CMK (cell line): ENCODE data around the gene PDE9A.

Source experiments
- DNase-seq: peaks from one replicate; pipeline ENCODE4 v3.0.0-alpha.2; 2010; ENCODE audit warnings: low read depth

PDE9A gene

DNA sequence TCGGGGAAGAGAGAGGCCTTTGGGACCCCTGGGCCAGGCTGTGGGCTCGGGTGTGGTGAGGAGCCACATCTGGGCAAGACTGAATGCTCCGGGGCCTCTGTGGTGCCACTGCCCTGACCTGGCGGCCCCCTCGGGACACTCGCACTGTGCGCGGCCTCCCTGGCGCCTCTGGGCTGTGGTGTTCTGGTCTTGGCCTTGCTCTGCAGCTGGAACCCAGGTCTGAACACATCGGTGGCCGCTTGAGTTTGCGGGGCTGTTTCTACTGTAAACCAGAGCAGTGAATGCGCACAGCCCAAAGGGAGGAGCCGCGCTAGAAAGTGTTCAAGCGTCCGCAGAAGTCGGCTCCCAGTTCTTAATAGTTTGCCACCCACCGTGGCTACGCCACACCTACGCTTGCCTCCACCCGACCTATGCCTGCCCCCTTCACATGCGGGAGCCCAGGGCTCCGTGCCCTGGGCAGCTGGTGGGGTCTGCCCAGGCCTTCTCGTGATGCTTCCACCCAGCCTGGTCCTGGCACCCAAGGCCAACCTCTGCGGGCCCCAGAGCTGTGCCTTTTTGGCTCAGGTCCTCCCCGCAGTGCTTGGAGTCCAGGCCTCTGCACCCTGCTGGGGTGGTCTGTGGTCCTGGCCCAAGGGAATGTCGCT, 4.4 kb downstream of the PDE9A start:
- no peak for DNase-seq

DNA sequence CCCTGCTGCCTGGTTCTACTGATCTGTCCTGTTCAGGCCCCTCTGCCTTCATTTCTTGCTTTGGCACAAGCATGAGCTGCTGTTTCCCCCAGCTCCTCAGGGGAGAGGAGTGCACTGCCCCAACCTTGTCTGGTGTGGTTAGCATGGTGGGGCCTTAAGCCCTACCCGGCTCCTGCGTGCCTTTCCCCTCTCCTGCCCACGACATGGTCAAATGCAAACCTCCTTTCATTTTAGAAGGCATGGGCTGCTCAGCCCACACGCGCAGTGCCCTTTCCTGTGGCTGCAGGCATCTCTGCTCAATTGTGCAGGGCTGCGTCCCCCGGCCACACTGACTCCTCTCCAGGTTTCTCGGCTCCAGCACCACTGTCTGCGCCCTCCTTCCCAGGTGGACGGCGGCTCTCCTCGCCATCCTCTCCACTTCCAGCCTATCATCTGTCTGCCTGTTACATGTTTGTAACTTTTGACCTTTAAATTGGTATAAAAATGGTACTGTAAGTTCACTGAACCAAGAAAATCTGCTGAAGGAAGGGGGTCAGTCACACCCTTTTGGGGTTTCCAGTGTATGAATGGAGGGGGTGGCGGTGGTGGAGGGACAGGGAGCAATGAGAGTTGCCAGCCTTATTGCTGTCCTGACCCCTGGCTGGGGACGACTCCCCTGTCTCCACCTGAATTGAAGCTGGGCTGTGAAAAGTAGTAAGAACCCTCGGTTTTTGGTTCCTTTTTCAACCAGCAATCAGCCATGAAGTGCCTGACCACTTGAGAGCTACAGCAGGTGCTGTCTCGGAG, 5.1 kb downstream of the PDE9A start:
- no peak for DNase-seq

- DNase-seq, result no peak
Observed at GRCh38 chr21:42659416-42660117, 6.1 kb downstream of the PDE9A start.

DNA sequence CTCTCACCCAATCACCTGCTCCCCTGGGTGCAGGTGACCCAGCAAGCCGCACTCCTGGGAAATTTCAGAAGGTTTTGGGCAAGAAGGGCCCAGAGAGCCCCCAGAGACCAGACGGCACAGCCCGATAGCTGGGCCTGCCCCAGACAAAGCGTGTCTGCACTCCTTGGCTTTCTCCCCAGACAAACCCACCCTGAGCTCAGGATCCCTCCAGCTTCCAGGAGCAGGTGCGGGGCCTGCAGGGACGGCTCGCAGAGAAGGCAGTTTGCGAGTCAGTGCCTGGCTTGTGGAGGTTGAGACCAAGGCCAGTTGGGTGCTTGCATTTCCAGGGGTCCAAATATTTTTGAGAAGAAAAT, 6.7 kb downstream of the PDE9A start:
- no peak for DNase-seq

DNA sequence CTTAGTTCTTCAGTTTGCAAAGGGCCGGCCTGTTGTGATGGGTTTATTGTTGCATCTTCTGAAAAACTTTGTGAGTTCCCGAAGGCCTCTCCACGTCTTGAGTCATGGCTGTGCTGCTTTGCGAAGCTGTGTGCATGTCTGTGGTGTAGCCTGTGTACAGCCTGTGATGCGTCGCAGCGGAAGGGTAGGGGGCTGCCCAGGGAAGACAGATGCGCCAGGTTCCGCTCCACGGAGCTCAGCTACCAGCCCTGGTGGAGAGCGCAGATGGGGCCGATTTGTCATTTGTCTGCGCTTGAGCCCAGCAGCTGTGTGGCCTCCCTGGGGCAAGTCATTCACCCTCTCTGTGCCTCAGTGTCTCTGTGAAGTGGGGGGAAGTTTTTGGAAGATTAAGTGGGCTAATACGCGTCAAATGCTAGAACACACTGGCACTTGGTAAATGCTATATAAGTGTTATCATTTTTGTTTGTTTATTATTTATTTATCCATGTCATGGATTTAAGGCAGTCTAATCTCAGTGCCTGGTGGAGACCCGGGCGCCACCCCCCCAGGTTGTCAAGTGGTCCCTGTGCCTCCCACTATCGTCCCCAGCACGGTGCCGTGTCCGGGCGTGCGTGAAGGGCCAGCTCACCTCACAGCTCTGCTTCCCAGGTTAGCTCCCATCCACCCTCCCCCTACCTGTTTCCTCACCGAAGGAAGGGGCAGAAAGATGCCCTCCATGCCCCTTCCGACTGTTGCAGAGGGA, 8.4 kb downstream of the PDE9A start:
- DNase-seq, result no peak

DNA sequence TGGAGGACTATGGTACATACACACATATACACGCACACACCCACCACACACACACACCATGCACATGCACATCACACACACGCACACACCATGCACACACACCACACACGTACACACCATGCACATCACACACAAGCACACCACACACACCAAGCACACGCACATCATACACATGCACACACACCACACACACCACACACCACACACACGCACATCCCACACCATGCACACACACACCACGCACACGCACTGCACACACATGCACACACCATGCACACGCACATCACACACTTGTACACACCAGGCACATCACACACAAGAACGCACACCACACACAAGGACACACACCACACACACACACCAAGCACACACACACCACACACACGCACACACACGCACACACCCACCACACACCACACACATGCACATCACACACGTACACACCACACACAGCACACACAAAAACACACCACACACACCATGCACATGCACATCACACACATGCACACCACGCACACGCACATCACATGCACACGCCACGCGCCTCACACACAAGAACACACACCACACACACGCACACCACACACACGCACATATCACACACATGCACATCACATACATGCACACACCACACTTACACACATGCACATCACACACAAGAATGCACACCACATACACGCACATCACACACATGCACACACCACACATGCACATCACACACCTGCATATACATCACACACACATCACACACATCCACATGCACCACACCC, 9.2 kb downstream of the PDE9A start:
- no peak for DNase-seq

DNA sequence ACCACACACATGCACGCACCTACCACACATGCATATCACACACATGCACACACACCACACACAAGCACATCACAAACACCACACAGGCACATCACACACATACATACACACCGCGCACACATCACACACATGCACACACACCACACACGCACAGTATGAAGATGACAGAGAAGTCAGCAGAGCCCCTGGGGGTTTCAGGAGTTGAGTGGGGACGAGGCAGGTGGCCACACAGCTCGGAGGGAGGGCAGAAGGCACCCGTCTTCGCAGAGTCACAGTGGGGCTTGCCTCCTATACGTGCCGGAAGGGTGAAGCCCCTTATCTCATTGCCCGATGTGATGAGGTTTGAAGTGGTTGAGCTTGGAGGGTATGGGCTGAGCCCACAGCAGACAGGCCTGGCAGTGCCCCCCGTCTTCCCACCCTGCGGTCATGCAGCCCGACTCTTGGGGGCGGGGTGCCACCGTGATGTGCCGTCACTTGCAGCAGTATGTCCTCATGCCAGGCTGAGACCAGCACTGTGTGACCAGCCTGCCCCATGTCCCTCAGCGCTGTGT, 9.9 kb downstream of the PDE9A start:
- no peak for DNase-seq

DNA sequence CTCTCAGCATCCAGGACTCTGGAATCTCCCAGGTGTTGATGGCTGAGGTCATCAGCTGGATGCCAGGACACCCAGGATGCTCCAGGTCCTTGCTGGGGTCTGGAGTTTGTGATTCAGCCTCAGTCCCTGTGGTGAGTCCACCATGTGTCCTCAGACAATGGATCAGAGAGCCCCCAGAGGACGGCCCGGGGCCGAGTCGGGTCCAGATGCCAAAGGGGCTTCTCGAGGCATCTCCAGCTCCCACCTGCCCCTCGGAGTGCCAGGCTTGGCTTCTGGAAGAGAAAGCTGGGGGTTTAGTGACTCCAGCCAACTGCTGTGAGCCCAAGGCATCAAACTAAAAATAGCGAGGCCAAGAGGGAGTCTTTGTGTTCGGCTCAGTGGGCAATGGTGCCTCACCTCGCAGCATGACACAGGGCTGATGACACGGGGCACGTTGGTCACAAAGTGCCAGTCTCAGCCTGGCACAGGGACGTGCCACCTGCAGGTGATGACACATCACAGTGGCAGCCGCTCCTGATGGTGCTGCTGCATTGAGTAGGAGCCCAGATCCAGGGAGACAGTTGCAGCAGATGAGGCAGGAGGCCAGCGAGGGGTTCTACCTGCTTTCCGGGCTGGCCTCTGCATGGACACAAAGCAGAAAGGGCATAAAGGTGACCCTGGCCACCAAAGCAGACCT, 10.6 kb downstream of the PDE9A start:
- no peak for DNase-seq

DNA sequence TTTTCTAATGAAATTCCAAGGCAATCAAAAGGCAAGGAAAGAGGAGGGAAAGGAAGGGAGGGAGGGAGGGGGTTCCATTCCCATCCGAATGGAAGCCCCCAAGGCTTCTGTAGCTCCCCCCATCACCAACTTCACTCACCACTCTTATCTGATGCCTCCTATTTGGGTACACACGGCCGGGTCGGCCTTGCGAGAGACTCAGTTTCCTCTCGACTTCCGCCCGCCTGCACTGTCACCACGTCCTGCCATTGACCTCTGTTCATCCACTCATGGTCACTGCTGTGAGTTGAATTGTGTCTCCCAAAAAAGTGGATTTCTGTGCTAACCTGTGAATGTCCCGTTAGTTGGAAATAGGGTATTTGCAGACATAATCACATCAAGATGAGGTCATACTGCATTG, 11.2 kb downstream of the PDE9A start:
- DNase-seq, result no peak

DNA sequence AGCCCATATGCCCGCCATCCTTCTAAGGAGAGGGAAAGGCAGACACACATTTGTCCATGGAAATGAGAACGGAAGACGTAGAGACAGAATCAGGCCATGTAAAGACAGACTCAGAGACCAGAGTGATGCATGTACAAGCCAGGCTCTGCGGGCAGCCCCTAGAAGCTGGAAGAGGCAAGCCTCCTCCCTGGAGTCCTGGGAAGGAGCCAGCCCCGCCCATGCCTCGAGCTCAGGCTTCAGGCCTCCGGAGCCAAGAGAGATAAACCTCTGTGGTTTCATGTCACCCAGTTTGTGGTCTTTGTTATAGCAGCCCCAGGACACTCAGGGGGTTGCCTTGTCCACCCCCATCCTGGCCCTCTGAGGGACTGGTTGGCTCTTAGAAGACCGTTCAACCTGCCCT, 11.6 kb downstream of the PDE9A start:
- no peak for DNase-seq

DNA sequence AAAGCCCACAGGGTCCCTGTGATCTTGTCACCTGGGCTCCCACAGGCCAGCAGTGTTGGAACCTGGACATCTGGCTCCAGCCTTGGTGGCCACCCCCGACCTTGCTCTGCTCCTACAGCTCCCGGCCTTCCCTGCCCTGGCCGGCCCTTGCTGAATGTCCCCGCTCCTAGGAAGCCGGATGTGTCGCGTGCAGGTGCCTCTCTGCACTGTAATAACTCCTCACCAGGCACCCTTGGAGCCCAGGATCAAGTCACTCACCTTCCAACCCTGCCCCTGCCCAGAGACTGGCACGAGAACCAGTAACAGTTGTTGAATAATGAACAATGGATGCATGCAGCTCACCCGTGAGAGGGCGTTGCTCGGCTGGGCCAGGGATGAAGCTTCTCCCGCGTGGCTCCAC, 12.1 kb downstream of the PDE9A start:
- no peak for DNase-seq

DNA sequence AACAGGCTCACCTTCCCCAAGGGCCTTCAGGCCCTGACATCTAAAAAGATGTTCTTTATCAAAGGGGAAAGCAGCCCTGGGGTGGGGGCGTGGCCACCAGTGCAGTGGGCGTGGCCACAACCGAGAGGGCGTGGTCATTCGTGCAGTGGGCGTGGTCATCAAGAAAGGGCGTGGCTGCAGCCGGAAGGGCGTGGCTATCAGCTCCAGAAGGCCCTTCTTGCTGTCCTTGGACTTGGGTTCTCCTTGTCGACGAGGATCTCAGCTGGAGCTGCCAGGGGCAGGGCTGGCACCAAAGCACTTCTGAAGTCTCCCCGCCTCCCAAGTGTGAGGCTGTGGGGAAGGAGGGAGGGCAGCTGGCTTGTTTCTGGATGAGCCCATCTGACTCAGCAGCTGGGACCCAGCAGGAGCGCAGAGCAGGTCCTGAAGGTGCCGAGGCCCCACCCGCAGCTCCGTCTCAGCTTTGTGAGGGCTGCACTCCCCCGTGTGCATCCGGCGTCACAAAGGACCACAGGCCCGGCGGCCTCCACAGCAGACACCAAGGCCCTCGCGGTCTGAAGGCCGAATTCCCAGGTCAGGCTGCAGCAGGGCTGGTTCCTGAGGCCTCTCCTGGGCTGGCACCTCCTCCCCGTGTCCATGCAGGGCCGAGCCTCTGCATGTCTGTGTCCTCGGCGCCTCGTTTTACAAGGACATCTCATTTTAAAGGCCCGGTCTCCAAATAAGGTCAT, 12.8 kb downstream of the PDE9A start:
- peak; percentile 80 for DNase-seq

GRCh38 chr21:42666925-42667324, 13.5 kb downstream of the PDE9A start:
- no peak for DNase-seq

- DNase-seq, result no peak
Observed at GRCh38 chr21:42668298-42668992, 15.0 kb downstream of the PDE9A start.

DNA sequence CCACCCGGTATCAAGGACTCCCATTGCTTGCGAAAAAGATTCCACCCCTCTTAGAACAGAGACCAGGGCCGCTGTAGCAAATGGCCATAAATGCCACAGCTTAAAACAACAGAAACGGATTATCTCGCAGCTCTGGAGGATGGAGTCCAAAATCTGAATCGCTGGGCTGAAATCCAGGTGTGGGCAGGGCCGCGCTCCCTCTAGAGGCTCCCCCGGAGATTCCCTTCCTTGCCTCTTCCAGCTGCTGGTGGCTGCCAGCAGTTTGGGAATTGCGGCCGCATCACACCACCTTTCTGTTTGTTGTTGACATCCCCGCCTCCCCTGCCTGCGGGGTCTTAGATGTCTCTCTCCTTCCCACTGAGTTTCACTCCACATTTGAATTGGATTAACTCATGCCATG, 15.6 kb downstream of the PDE9A start:
- no peak for DNase-seq

- no peak for DNase-seq
Observed at GRCh38 chr21:42670058-42670880, 16.8 kb downstream of the PDE9A start.

DNA sequence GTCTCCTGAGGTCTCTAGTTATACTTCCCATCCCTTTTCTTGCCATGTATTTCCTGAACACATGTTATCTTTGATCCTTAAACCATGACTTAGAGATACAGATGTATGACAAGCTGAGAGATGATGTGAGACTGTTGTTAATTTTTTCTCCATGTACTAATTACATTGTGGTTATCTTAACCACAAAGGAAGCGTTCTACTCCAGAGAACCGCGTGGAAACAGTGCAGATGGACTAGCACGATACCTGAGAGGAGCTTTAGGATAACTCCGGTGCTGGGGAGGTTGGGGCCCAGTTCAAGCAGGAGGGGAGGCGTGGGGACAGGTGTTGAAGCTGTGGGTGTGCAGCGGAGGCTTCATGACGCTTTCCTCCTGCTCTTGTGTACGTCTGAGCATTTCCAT, 17.5 kb downstream of the PDE9A start:
- peak; percentile 72 for DNase-seq

DNA sequence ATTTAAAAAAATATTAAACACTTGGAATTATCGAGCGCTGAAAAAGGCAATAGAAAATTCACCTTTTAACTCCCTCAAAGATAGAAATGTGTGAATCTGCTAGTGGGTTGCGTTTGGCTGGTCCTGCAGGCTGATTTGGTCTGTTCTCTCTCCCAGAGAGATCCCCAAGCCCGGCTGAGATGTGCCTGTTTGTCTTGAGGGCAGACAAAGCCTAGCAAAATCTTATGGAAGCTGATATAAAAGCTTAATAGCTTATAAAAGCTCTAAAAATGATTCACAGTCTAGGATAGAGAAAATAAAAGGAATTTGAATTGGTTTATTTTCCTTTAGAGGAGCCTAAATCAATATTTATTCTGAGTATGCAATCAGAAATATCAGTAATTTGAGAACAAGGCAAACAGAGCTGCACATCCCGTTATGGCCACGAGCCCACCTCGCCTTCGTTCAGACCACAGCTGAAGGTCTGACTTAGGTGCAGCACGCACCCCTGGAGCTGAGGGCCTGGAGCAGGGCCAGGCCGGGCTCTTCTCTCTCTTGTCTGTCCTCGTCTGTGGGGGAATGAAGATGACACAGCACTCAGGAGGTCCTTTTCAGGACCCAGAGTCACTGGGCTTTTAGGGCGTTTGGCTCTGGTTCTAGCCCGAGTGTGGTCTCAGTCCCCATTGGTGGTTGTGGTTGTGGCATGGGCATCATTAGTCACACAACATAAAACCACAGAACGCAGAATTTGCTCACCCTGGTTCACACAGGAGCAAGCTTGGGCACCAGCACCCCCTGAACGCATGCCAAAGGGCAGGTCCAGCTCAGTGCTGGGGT, 18.6 kb downstream of the PDE9A start:
- DNase-seq, result no peak
